HepG2 (cell line): ENCODE results near the gene WNK2. TPM values are rescaled to one million over a fixed set of nuclear protein-coding genes. Genes with fewer than 3 reads are reported as not detected.

Source experiments
- AHR ChIP-seq: IDR thresholded peaks from 2 replicates; pipeline ENCODE4 v1.6.1; 2018; ENCODE audit warnings: missing genetic modification reagents, missing compliant biosample characterization
- CREM ChIP-seq, 2 experiments: sonication (generic) in 1 of 2; formaldehyde crosslinking in 1 of 2; IDR thresholded peaks; 2 replicates each; pipeline versions ENCODE4 v1.4.0 to v1.6.1; 2016 to 2020; ENCODE audit warnings: antibody characterized with exemption in 1 of 2, mild to moderate bottlenecking in 1 of 2, missing genetic modification reagents in 1 of 2
- GTF2F1 ChIP-seq: fragments of 150-350 bp; IDR thresholded peaks from 2 replicates; pipeline ENCODE4 v1.6.1; 2014; ENCODE audit warnings: low read length
- HINFP ChIP-seq: sonication (generic); formaldehyde crosslinking; IDR thresholded peaks from 2 replicates; pipeline ENCODE4 v1.4.0; 2020; ENCODE audit warnings: low read depth, mild to moderate bottlenecking, missing genetic modification reagents
- ONECUT2 ChIP-seq: sonication (generic); formaldehyde crosslinking; IDR thresholded peaks from 2 replicates; pipeline ENCODE4 v1.4.0; 2020; ENCODE audit warnings: missing genetic modification reagents
- POLR2G ChIP-seq: fragments of 200-400 bp; formaldehyde crosslinking; IDR thresholded peaks from 2 replicates; pipeline ENCODE4 v1.6.1; 2018; ENCODE audit warnings: mild to moderate bottlenecking, low read depth, low read length, moderate library complexity
- TEAD2 ChIP-seq: sonication (generic); formaldehyde crosslinking; IDR thresholded peaks from 2 replicates; pipeline ENCODE4 v1.9.0; 2021; ENCODE audit warnings: missing genetic modification reagents
- ZNF207 ChIP-seq: fragments of 450-650 bp; IDR thresholded peaks from 2 replicates; pipeline ENCODE4 v1.6.1; 2016; ENCODE audit warnings: antibody characterized with exemption, borderline replicate concordance
- ZNF362 ChIP-seq: sonication (generic); formaldehyde crosslinking; IDR thresholded peaks from 2 replicates; pipeline ENCODE4 v1.4.0; 2020; ENCODE audit warnings: missing genetic modification reagents, mild to moderate bottlenecking, borderline replicate concordance
- ZNF850 ChIP-seq: sonication (generic); formaldehyde crosslinking; conservative IDR thresholded peaks from 2 replicates; pipeline ENCODE4 v1.9.0; 2021; ENCODE audit warnings: mild to moderate bottlenecking, missing genetic modification reagents
- polyA plus RNA-seq, 8 experiments: library from polyadenylated mRNA; depleted of rRNA in 3 of 8; stranded (reverse) in 7 of 8; unstranded in 1 of 8; fragments of >200 nt; fragmentation: Illumina TruSeq in 4 of 8; extraction: Trizol in 4 of 8; gene quantifications; 2 replicates each; pipeline versions ENCODE4 v1.2.1 to v1.2.3, GENCODE V29; 2011 to 2016; ENCODE audit warnings: low read depth in 4 of 8, missing spikeins in 1 of 8, mixed read lengths in 1 of 8; ENCODE audit not compliant: insufficient read depth in 1 of 8
- total RNA-seq, 5 experiments: library from RNA; depleted of rRNA; stranded (reverse); fragments of >200 nt; fragmentation: Illumina TruSeq; extraction: Trizol; gene quantifications; 2 replicates each; pipeline ENCODE4 v1.2.3, GENCODE V29; 2016; ENCODE audit warnings: low read depth in 1 of 5
- TF ChIP-seq, protein P1 (sequence below): IDR thresholded peaks from 2 replicates; pipeline ENCODE4 v1.6.1; 2016; ENCODE audit warnings: control low read depth

The WNK2 gene
- total and polyA plus RNA-seq, 2 of the 13 experiments (the other 11 are each of a cell fraction or from before 2014, with no cell fraction given): 10.5 to 12.0 TPM

DNA sequence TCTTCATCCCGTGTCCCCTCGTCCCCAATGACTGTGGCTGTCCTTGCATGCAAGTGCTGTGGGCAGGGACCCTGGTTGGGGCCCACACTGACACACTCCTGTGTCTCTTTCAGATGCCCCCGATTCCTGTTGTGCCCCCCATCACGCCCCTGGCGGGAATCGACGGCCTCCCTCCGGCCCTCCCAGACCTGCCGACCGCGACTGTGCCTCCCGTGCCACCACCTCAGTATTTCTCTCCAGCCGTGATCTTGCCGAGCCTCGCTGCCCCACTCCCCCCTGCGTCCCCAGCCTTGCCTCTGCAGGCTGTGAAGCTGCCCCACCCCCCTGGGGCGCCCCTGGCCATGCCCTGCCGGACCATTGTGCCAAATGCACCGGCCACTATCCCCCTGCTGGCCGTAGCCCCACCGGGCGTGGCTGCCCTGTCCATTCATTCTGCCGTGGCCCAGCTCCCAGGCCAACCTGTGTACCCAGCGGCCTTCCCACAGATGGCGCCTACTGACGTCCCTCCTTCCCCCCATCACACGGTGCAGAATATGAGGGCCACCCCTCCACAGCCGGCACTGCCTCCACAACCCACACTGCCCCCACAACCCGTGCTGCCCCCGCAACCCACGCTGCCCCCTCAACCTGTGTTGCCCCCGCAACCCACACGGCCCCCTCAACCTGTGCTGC, 75.0 kb downstream of the WNK2 start (continued):
- TF ChIP-seq HINFP (CRISPR knock-in tag) (no peak), ZNF850 (no peak), AHR (CRISPR knock-in tag) (no peak), ZNF362 (CRISPR knock-in tag) (no peak), GTF2F1 (no peak), TEAD2 (CRISPR knock-in tag) (no peak), ZNF207 (no peak), ONECUT2 (CRISPR knock-in tag) (no peak), POLR2G (no peak), CREM (IDR thresholded peaks at IDR 0.05) (no peak), CREM (CRISPR knock-in tag; IDR thresholded peaks at IDR 0.05) (no peak)
- TF ChIP-seq, protein P1, sequence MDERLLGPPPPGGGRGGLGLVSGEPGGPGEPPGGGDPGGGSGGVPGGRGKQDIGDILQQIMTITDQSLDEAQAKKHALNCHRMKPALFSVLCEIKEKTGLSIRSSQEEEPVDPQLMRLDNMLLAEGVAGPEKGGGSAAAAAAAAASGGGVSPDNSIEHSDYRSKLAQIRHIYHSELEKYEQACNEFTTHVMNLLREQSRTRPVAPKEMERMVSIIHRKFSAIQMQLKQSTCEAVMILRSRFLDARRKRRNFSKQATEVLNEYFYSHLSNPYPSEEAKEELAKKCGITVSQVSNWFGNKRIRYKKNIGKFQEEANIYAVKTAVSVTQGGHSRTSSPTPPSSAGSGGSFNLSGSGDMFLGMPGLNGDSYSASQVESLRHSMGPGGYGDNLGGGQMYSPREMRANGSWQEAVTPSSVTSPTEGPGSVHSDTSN (CRISPR knock-in tag): no peak
